NOMO-1 treated with dmso at 0.1 percent for 144 hours (cell line): ENCODE data around the gene ANKRD65.
"Not testable (repeated sequence)": the region's sequence is repeated elsewhere in the genome, so short reads cannot be mapped to it uniquely, and the experiment has no call there.

Experiments used
- DNase-seq: peaks from one replicate; lab custom pipeline; 2025; ENCODE audit not compliant: unreplicated experiment; lab: John Stamatoyannopoulos, UW

ANKRD65 gene

GRCh38 chr1:1430992-1431844 lies 10.1 kb upstream of the ANKRD65 start:
- no peak for DNase-seq

DNA sequence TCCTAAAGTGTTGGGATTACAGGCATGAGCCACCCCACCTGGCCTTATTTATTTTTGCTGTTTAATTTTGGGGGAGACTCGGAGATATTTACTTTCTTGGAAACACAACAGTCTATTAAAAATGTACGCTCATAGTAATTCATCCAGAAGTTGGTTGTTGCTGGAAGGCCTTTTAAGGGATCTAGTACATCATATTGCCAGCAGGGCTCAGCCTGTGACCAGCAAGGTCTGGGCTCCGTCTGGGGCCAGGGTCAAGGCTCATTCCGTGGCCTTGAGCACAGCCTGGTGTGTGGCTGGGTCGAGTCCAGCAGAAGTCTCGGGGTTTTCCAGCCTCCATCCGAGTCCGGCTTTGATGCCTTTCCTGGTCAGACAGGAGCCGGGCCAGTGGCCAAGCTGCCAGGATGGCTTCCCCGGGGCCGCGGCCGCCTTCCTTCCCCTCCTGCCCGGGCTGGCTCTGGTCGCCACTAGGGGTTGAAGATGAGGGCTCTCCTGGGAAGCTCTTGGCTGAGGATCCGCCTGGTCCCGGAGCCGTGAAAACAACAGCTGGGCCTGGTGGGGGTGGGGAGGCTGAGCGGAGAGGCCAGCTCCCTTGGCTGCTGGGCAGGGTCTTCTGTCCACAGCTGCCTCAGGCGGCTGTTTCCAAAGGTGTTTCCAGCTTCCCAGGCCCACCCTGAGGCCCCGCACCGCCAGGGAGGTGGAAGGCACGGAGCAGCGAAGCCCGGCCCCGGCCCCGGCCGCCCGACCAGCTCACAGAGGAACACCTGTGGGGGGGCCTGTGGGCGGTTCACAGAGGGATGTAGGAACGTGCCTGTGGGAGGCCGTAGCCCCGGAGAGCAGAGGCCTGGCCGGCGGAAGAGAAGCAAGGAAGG lies 9.3 kb upstream of the ANKRD65 start:
- no peak for DNase-seq

GRCh38 chr1:1429671-1430073 lies 8.6 kb upstream of the ANKRD65 start:
- no peak for DNase-seq

GRCh38 chr1:1428967-1429366 lies 7.9 kb upstream of the ANKRD65 start:
- not testable (repeated sequence) for DNase-seq

DNA sequence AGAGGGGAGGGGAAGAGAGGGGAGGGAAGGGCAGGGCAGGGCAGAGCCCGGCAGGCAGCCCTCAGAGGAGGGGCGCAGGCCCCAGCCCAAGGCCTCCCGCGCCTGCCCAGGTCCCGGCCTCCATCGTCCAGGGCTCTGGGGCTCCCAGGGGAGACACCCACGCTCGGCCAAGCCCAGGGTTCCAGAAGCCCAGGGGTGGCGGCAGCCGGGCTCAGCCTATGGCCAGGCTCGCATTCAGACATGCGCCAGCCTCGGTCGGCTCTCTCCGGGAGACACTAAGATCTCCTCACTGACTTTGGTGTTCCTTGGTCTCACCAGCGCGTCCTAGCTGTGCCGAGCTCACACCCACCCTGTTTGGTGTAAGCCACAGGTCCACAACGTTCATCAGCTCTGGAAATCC lies 7.1 kb upstream of the ANKRD65 start:
- no peak for DNase-seq

- no peak for DNase-seq
Measured at GRCh38 chr1:1427820-1428148, 6.7 kb upstream of the ANKRD65 start.

- DNase-seq, result no peak
Measured at GRCh38 chr1:1427106-1427819, 6.2 kb upstream of the ANKRD65 start.

DNA sequence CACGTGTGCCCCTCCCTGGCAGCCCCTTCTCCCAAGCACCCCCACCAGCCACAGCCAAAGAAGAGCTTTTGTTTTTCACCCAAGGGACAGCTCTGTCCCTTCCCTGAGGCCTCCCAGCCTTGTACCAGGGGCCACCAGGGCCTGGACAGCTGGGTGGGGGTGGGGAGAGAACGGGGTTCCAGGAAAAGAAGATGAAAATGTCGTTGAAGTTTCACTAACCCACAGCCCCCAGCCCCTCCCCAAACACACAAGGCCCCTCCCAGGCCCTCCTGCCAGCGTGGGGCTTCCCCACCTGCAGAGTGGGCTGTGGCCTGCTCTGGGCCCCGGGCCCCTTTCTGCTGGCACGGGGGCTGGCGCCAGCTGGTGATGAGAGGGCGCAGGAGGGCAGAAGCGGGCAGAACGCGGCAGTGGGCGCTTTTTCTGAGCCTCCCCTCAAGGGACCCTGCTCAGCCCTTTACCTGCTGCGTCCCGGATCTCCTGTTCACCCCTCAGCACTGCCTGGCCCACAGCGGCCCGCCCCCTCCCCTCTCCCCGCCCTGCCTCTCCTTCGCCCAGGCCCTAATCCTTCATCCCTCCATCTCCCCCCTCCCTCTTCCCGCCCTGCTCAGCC lies 5.5 kb upstream of the ANKRD65 start:
- DNase-seq, result no peak

GRCh38 chr1:1425753-1426495 lies 4.8 kb upstream of the ANKRD65 start:
- no peak for DNase-seq

DNA sequence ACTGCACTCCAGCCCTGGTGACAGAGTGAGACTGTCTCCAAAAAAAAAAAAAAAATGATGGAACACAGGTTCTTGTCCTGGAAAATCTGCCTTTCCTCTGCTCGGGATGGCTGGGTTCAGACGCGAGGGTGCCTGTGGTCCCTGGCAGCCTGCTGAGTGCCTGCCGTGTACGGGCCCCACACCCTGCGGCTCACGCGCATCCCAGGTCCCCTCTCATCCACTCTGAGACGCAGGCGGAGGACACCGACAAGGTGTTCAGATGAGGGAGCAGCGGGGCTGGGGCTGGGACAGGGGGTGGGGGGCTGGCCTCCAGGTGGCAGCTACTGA lies 4.3 kb upstream of the ANKRD65 start:
- no peak for DNase-seq

DNA sequence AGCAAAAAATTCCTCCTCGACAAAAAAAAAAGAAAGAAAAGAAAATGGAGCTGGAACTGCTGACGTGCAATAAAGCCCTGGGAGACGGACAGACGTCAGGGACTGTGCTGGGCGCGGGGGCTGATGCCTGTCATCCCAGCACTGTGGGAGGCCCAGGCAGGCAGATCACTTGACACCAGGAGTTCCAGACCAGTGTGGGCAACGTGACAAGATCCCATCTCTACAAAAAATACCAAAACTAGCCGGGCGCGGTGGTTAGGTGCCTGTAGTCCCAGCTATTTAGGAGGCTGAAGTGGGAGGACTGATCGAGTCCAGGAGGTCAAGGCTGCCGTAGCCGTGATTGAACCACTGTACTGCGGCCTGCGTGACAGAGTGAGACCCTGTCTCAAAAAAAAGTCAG lies 3.6 kb upstream of the ANKRD65 start:
- DNase-seq, result no peak

- DNase-seq, result no peak
Measured at GRCh38 chr1:1423245-1423597, 2.1 kb upstream of the ANKRD65 start.

DNA sequence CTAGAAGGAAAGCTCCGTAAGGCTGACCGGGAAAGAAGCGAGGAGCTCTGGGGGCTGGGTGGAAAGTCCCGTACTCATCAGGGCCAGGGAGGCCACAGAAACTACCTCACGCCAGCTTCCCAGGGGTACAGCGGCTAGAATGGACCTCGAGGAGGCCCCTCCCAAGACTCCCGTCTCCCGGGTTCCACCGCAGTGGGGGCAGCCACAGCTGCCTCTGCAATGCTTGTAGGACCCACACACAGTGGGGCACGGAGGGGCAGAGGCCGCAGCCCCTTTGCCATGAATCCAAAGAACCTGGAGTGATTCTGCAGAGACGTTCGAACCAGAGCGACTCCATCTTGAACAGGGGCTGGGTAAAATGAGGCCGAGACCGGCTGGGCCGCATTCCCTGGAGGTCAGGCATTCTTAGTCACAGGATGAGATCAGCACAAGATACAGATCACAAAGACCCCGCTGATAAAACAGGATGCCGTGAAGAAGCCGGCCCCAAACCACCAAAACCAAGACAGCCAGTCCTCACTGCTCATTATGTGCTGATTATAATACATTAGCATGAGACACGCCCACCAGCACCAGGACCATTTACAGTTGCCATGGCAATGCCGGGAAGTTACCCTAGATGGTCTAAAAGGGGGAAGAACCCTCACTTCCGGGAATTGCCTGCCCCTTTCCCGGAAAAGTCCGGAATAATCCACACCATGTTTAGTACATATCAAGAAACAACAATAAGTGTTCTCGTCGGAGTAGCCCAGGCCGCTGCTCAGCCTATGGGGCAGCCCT lies 1.6 kb upstream of the ANKRD65 start:
- DNase-seq, result no peak

DNA sequence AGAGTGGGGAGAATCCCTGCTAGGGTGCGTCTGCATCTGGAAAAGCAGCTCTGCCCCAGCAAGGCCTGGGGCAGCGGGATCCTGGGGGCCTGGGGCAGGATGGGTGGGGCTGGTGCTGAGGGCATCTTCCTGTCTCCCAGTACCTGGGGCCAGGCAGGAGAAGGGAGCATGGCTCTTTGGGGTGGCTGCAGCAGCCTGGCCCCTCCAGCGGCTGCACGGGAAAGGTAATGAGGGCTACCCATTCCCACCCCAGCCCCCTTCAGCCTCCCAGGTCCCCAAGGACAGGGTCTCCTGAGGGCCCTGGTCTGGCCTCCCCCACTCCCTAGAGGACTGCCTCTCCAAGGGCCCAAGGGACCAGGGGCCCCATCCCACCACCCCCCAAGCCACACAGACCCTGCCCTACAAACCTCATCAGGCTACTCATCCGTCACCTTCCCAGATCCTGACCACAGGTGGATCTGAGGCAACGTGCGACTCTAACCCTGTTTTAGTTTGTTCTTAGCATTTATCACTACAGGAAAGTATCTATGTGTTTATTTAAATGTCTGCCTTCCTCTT lies 910 bp upstream of the ANKRD65 start:
- DNase-seq, result no peak

- DNase-seq, result no peak
Measured at GRCh38 chr1:1420654-1421141, 378 bp downstream of the ANKRD65 start.

GRCh38 chr1:1419813-1420653 lies 1.0 kb downstream of the ANKRD65 start:
- no peak for DNase-seq

DNA sequence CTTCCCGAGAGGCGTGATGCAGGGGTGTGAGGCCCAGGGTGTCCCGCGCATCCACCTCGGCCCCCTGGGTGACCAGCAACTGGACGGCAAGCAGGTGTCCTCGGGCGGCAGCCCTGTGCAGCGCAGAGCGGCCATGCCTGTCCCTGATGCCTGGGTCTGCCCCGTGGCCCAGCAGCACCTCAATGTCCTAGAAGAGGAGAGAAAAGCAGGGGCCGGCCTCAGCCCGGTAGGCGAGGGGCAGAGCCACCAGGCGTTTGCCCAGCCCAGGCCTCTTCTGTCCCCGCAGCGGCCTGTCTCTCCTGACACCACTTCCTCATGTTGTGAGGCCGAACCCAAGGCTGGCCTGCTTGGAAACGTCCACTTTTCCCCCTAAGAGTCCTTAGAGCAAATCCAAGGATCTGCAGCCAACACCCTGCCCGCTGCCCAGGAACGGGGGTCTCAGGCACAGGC lies 1.7 kb downstream of the ANKRD65 start:
- DNase-seq, result no peak
